Stomach smooth muscle (tissue), 2 donors: ENCODE measurements around the gene SLC4A4.

Experiments
- H3K27ac ChIP-seq: one replicate; pipeline ENCODE4 v1.7.0; 2013; ENCODE audit warnings: mild to moderate bottlenecking, low read length, inconsistent platforms
- H3K27me3 ChIP-seq, 2 donors: one replicate each; pipeline ENCODE4 v1.7.0; 2013; ENCODE audit warnings: low read length in 2 of 2; ENCODE audit not compliant: insufficient read depth in 2 of 2, control insufficient read depth in 1 of 2
- H3K36me3 ChIP-seq, 2 donors: one replicate each; pipeline ENCODE4 v1.7.0; 2013; ENCODE audit warnings: low read length in 2 of 2; ENCODE audit not compliant: control insufficient read depth in 2 of 2, insufficient read depth in 2 of 2
- H3K4me1 ChIP-seq: one replicate; pipeline ENCODE4 v1.7.0; 2013; ENCODE audit warnings: low read length; ENCODE audit not compliant: control insufficient read depth, insufficient read depth
- H3K4me3 ChIP-seq, 2 donors: one replicate each; pipeline ENCODE4 v1.7.0; 2013; ENCODE audit warnings: low read length in 2 of 2
- H3K9ac ChIP-seq, 2 donors: one replicate each; pipeline ENCODE4 v1.7.0; 2013; ENCODE audit warnings: low read length in 2 of 2, mild to moderate bottlenecking in 1 of 2
- H3K9me3 ChIP-seq, 2 donors: one replicate each; pipeline ENCODE4 v1.7.0; 2013; ENCODE audit warnings: low read length in 2 of 2; ENCODE audit not compliant: control insufficient read depth in 2 of 2
- donor health status: healthy.
- donor health status: Pancreatic carcinoma.

SLC4A4 gene

DNA sequence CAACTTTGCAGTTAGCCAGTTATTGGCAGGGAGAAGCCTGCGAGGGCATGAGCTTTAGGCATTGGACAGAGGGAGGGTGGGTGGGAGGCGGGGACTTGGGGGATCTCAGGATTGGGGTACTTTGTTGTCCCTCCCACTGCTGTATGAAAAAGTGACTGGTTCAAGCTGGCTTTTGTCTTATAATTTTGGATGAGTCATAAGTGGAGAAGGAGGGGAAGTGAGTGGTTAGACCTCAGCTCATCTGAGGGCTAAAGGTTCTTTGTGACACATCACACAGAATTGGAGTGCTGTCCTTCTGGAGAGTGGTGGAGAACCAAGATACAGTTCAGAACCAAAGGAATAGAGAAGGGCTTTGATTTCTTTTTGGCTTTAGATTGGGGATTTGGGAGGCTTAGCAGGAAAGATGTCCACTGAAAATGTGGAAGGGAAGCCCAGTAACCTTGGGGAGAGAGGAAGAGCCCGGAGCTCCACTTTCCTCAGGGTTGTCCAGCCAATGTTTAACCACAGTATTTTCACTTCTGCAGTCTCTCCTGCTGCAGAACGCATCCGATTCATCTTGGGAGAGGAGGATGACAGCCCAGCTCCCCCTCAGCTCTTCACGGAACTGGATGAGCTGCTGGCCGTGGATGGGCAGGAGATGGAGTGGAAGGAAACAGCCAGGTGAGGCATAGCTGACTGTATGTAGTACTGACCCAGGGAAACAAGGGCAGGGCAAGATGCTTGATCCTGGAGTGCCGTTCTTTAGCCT lies at the start of gene SLC4A4:
Gene SLC4A4, plus strand, starts transcription at position 175 of the 748 bp plus-strand sequence.
- Histone ChIP-seq H3K9me3 (no peaks in the 10 kb centered on the region), H3K4me3 (no peak within 1 kb of the TSS), H3K9ac (no peak within 1 kb of the TSS), H3K27me3 (no peaks in the 10 kb centered on the region), H3K27ac (no peak within 1 kb of the TSS), H3K36me3 (no peaks in the 10 kb centered on the region), H3K4me1 (no peaks in the 10 kb centered on the region)

DNA sequence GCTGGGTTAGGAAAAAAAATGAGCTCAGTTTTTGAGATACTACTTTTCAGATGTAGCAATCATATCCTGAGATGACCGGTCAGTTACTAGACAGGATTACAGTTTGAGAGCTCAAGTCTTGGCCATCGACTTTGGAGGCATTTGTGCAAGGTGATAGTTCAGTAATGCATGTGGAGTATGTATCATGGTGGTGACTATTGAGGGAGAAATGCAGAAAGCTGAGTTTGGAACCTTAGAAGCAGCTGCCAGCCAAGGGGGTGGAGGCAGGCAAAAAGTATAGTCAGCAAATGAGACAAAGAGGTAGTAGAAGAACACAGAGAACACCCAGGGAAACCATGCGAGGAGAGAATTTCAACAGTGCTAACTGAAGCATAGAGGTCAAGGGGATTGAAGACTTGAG lies 48.7 kb upstream of the SLC4A4 start:
- H3K27me3 ChIP-seq, result no peaks in the 10 kb centered on the region
- no peak overlapping the region for H3K9ac ChIP-seq
- H3K4me3 ChIP-seq, result no peak overlapping the region
- H3K4me1 ChIP-seq, result no peaks in the 10 kb centered on the region
- no peak overlapping the region for H3K27ac ChIP-seq
- H3K36me3 ChIP-seq, result no peaks in the 10 kb centered on the region
- H3K9me3 ChIP-seq, result no peaks in the 10 kb centered on the region

- Histone ChIP-seq H3K4me3 (no peak overlapping the region), H3K9me3 (no peaks in the 10 kb centered on the region), H3K27ac (no peak overlapping the region), H3K27me3 (no peaks in the 10 kb centered on the region), H3K36me3 (no peaks in the 10 kb centered on the region), H3K4me1 (no peaks in the 10 kb centered on the region), H3K9ac (no peak overlapping the region)
Measured at GRCh38 chr4:71290476-71290875, 48.3 kb upstream of the SLC4A4 start.

DNA sequence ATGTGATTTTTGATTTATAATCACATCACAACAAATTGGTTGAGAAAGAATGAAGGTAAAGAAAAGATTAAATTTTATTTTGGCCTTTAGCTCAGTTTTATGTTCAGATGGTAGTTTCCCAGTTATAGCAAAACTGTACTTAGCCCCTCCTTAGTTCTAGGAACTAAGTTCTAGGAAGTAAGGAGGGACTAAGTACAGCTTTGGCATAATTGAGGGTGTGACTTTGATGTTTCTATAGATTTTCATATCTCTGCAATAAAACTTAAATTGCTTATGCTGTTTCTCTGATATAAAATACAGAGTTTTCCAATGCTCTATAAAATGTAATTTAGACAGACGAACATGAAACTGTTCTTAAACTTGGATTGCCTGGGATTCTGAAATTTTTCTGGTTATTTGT lies 46.6 kb upstream of the SLC4A4 start:
- no peaks in the 10 kb centered on the region for H3K4me1 ChIP-seq

GRCh38 chr4:71293705-71294104 lies 45.1 kb upstream of the SLC4A4 start:
- Histone ChIP-seq H3K36me3 (no peaks in the 10 kb centered on the region), H3K27ac (no peak overlapping the region), H3K9ac (no peak overlapping the region), H3K4me1 (no peaks in the 10 kb centered on the region), H3K27me3 (no peaks in the 10 kb centered on the region), H3K9me3 (no peaks in the 10 kb centered on the region), H3K4me3 (no peak overlapping the region)

More for the DNA sequence above, 46.6 kb upstream of the SLC4A4 start:
- H3K27me3 ChIP-seq, result no peaks in the 10 kb centered on the region
- no peaks in the 10 kb centered on the region for H3K9me3 ChIP-seq
- no peaks in the 10 kb centered on the region for H3K36me3 ChIP-seq
- H3K4me3 ChIP-seq, result no peak overlapping the region
- H3K9ac ChIP-seq, result no peak overlapping the region
- H3K27ac ChIP-seq, result no peak overlapping the region

- Histone ChIP-seq H3K9me3 (no peaks in the 10 kb centered on the region), H3K4me3 (no peak overlapping the region), H3K27me3 (no peaks in the 10 kb centered on the region), H3K27ac (no peak overlapping the region), H3K36me3 (no peaks in the 10 kb centered on the region), H3K4me1 (no peaks in the 10 kb centered on the region), H3K9ac (no peak overlapping the region)
Measured at GRCh38 chr4:71294301-71294700, 44.5 kb upstream of the SLC4A4 start.

DNA sequence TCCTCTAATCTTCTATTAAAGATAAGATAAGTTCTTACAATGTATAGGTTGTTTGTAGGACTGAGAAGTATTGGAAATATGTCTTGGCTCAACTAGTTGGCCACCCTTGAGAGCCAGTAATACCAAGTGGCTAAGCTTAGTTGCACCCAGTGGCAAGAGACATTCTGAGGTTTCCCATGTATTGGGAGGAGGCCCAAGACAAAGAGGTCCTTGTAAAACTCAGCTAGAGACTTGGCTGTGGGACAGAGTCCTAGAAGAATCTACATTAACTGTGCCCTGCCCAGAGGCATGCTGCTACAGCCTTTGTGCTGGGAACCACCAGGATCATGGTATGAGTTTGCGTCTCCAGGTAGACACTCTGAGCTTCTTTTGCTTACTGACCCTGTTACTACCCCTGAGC lies 41.9 kb upstream of the SLC4A4 start:
- no peak overlapping the region for H3K4me3 ChIP-seq
- no peak overlapping the region for H3K27ac ChIP-seq
- no peaks in the 10 kb centered on the region for H3K9me3 ChIP-seq
- H3K4me1 ChIP-seq, result peaks cover 2% of the 10 kb centered on the region
- no peaks in the 10 kb centered on the region for H3K27me3 ChIP-seq
- no peak overlapping the region for H3K9ac ChIP-seq
- no peaks in the 10 kb centered on the region for H3K36me3 ChIP-seq

DNA sequence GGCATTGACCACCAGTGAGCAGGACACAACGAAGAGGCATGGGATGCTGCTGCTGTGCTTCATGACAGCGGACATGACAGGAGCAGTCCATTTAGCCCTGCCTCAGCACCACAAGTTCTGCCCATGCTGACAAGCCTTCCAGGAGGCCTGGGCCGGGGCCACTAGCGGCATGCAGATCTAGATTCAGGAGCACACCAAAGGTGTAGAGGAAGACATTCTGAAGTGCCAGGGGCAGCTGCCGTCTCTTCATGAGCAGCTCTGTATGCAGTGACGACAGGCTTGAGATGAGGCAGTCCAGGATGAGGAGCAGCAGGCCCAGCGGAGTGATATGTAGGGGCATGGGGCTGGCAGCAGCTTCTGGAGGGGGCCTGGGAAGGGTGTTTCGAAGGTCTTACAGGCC lies 38.5 kb upstream of the SLC4A4 start:
- no peak overlapping the region for H3K9ac ChIP-seq
- no peaks in the 10 kb centered on the region for H3K9me3 ChIP-seq
- H3K27ac ChIP-seq, result no peak overlapping the region
- no peak overlapping the region for H3K4me3 ChIP-seq
- H3K36me3 ChIP-seq, result no peaks in the 10 kb centered on the region
- H3K27me3 ChIP-seq, result no peaks in the 10 kb centered on the region
- H3K4me1 ChIP-seq, result peaks cover 2% of the 10 kb centered on the region

- no peak overlapping the region for H3K27ac ChIP-seq
- H3K9me3 ChIP-seq, result no peaks in the 10 kb centered on the region
- H3K36me3 ChIP-seq, result no peaks in the 10 kb centered on the region
- no peaks in the 10 kb centered on the region for H3K27me3 ChIP-seq
- no peak overlapping the region for H3K9ac ChIP-seq
- peaks cover 2% of the 10 kb centered on the region for H3K4me1 ChIP-seq
- H3K4me3 ChIP-seq, result no peak overlapping the region
Measured at GRCh38 chr4:71300964-71301363, 37.9 kb upstream of the SLC4A4 start.

DNA sequence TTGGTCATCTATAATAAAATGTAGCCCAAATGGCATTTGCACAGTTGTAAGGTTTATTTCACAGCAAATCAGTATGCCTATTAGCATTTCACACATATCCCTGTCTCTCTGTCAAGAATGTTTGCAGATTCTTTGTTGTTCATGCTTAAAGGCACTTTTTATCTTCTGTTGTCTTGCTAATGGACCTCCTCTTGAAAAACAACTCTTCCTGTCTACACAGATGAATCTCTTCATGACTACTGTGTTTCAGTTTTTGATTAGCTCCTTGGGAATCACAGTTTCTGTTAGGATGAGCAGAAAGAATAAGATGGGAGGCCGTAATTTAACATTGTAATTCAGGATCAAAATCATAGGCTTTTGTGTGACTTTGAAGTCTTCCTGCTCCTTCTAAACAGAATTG lies 35.5 kb upstream of the SLC4A4 start:
- no peak overlapping the region for H3K9ac ChIP-seq
- peaks cover 2% of the 10 kb centered on the region for H3K4me1 ChIP-seq
- no peaks in the 10 kb centered on the region for H3K9me3 ChIP-seq
- no peaks in the 10 kb centered on the region for H3K36me3 ChIP-seq
- H3K27ac ChIP-seq, result no peak overlapping the region
- no peaks in the 10 kb centered on the region for H3K27me3 ChIP-seq
- no peak overlapping the region for H3K4me3 ChIP-seq

GRCh38 chr4:71303850-71304249 lies 35.0 kb upstream of the SLC4A4 start:
- Histone ChIP-seq H3K9ac (no peak overlapping the region), H3K4me3 (no peak overlapping the region)

More at GRCh38 chr4:71303850-71304249, 35.0 kb upstream of the SLC4A4 start:
- H3K27ac ChIP-seq, result no peak overlapping the region
- peaks cover 2% of the 10 kb centered on the region for H3K4me1 ChIP-seq
- H3K27me3 ChIP-seq, result no peaks in the 10 kb centered on the region
- H3K36me3 ChIP-seq, result no peaks in the 10 kb centered on the region
- H3K9me3 ChIP-seq, result no peaks in the 10 kb centered on the region
